ENCODE results near the gene ELP2. TPM values are rescaled to one million over a fixed set of nuclear protein-coding genes. Genes with fewer than 3 reads are reported as not detected.

ELP2 gene
- total RNA-seq, 2 donors from 2014 or later: 78.3 to 95.8 TPM

Other genes starting within 250 kb of the ELP2 start
- 10 to 100 TPM; 16.3 to 28.9 TPM for gene RPRD1A, start 62.3 kb upstream of the ELP2 start, total RNA-seq
- 10 to 100 TPM; 29.2 to 41.7 TPM for gene SLC39A6, start 559 bp upstream of the ELP2 start, total RNA-seq
- gene MOCOS, start 57.6 kb downstream of the ELP2 start, total RNA-seq: under 1 TPM; 0.19 TPM
- gene FHOD3, start 167.8 kb downstream of the ELP2 start, total RNA-seq: not detected